Endothelial cell of coronary artery (primary cell): ENCODE results near the gene ZNF223. TPM values are rescaled to one million over a fixed set of nuclear protein-coding genes. Genes with fewer than 3 reads are reported as not detected.

Experiments used
- total RNA-seq: library from RNA; depleted of rRNA; stranded (reverse); fragments of >200 nt; gene quantifications from 2 replicates; pipeline ENCODE4 v1.2.3, GENCODE V29; 2014

Gene ZNF223
- total RNA-seq, result 3.7 and 5.2 TPM in 2 replicates

DNA sequence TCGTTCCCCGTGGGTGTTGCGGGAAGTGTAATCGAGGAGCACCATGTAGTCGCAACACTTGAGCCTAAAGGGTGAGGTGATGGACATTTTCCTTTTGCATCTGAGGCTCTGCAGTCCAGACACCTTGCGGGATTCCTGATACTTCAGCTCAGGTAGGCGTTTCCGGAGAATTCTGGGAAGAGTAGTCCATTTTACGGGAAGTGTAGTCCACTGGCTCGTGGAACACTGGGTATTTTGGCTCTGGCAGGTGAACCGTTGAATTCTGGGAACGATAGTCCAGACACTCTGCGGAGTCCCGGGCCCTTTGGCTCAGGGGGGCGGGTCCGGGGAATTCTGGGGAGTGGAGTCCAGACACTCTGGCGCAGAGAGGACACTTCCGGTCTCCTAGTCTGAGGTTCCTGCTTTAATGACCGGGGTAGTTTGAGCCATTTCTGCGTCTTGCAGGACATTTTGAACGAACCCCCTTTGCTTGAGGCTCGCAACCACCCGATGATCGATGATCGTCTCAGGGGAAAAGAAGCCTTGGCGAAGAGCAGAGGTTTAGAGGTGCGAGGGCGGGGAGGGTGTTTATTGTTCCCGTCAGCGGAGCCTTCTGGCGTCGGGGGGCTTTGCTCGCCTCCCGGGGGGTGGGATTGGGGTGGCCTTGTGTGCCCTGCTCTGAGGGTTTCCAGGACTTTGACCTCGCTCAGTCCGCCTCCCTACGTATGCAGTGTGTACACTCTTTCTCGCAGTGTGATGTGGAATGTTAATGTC, at the start of gene ZNF223:
ZNF223 (plus strand) TSS at position 387 of the 753 bp plus-strand sequence. CDS start 3,141 bp downstream, outside the sequence.

DNA sequence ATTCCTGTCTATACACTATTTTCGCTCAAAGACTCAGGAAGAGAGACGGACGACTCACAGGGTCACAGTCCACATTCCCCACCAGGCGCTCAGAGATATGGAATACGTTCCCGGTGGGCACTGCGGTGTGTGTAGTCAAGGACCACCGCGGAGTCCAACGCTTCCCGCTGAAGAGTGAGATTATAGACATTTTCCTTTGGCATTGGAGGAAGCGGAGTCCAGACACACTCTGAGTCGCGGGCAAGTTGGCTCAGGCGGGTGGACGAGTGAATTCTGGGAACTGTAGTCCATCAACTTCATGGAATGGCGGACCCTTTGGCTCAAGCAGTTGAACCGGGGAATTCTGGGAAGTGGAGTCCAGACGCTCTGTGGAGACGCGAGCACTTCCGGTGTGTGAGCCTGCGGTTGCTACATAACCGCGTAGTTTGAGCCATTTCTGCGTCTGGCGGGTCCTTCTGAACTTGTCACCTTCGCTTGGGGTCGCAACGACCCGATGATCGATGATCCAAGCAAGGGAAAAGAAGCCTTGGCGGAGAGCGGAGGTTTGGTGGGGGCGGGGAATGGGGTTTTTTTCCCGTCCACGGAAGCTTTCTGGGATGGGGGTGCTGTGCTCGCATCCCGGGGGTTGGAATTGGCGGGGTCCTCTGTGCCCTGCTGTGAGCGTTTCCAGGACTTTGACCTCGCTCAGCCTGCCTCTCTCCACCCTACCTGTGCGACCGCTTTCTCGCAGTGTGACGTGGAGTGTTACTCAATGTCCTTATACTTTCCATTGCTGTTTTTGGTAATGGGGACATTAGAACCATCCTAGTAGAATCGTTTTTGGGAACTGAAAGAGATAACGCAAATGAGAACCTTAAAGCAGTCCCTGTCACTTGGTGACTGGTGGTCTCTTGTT, 49.0 kb upstream of the ZNF223 start, which contains the start of gene ZNF230:
ZNF230 (plus strand) TSS at position 392 of the 895 bp plus-strand sequence. CDS start 4,122 bp downstream, outside the sequence.

DNA sequence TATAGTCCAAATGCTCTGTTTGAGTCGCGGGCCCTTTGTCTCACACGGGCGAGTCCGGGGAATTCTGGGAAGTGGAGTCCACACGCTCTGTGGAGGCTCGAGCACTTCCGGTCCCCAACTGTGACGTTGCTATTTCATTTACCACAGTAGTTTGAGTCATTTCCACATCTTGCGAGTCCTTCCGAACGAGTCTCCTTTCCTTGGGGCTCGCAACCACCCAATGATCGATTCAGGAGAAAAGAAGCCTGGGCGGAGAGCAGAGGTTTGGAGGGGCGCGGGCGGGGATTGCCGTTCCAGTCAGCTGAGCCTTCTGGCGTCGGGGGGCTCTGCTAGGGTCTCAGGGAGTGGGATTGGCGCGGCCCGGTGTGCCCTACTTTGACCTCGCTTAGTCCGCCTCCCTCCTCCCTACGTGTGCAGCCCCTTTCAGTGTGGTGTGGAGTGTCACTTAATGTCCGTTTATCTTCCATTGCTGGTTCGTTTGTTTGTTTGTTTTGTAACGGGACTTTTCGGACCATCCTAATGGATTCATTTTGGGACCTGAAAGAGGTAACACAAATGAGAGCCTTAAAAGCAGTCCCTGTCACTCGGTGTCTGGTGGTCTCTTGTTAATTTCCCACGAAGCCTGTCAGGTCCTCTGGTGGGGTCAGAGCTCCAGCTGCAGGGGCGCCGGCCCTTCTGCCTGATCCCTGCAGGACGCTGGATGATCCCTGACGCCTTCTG, 26.5 kb upstream of the ZNF223 start, which contains the start of gene ZNF222:
ZNF222 (plus strand) TSS at position 163 of the 720 bp plus-strand sequence; CDS start at position 221, 58 bp downstream.

DNA sequence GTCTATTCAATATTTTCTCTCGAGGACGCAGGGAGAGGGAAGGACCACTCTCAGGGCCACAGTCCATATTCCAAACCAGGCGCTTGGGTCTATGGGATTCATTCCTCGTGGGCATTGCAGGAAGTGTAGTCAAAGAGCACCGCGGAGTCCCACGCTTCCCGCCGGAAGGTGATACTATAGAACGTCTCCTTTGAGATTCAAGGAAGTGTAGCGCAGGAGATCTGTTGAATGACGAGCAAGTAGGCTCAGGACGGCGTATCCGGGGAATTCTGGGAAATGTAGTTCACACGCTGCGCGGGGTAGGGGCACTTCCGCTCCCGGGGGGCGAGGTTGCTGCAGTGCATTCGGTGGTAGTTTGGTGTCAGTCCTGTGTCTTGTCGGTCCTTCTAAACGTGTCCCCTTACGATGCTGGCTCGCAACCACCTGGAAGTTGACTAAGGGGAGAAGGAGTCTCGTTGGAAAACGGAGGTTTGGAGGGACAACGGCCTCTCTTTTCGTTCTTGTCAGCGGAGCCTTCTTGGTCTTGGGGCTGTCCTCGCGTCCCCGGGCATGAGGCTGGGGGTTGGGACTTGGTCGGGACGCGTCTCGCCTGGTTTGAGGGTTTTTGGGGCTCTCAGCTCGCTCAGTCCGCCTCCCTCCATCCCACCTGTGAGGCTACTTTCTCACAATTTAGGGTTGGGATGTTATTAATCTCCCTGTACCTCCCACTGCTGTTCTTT, 20.1 kb downstream of the ZNF223 start, which contains the start of gene ZNF284:
ZNF284 (plus strand) TSS at position 336 of the 719 bp plus-strand sequence. CDS start 4,231 bp downstream, outside the sequence.

DNA sequence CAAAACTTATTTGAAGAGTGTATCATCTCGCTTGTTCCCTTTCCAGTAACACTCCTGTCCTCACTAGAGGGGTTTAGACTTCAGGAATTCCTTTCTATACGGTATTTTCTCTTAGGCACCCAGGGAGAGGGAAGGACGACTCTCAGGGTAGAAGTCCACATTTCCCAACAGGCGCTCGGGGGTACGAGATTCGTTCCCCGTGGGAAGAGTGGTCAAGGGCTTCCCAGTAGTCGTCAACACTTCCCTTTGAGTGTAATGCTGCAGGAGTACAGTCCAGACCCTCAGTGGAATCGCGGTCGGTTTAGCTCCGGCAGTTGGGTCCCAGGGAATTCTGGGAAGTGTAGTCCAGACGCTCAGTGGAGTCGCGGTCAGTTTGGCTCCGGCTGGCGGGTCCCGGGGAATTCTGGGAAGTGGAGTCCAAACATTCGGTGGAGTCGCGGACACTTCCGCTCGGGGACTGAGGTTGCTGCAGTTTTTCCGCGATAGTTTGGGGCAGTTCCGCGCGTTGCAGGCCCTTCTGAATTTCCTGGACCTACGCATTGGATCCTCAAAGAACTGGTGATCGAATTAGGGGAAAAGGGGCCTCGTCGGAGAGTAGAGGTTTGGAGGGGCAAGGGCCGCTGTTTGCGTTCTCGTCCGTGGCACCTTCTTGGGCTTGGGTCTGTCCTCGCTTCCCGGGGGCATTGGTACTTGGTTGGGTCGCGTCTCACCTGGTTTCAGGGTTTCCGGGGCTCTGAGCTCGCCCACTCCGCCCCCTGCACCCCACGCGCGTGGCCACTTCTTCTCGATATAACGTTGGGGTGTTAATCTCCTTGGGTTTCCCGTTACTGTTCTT, 42.3 kb downstream of the ZNF223 start, which contains the start of gene ZNF224:
ZNF224 (plus strand) TSS at position 431 of the 835 bp plus-strand sequence. CDS start 3,513 bp downstream, outside the sequence.

DNA sequence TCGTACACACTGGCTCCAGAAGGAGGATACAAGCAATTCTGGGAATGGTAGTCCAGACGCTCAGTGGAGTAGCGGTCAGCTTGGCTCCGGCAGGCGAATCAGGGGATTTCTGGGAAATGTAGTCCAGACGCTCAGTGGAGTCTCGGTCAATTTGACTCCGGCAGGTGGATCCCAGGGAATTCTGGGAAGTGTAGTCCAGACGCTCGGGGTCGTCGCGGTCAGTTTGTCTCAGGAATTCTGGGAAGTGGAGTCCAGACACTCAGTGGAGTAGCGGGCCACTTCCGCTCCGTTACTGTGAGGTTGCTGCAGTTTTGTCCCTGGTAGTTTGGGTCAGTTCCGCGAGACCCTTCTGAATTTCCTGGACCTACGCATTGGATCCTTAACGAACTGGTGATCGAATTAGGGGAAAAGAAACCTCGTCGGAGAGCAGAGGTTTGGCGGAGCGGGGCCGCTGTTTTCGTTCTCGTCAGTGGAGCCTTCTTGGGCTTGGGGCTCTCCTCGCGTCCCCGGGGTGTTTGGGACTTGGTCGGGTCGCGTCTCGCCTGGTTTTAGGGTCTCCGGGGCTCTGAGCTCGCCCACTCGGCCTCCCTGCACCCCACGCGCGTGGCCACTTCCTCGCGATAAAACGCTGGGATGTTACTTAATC, 61.4 kb downstream of the ZNF223 start, which contains the start of gene ZNF225:
ZNF225 (plus strand) TSS at position 262 of the 646 bp plus-strand sequence. CDS start 2,429 bp downstream, outside the sequence.

Other genes with a start within 250 kb of the ZNF223 start
- 0.36 and 0.56 TPM in 2 replicates for gene LYPD5, start 249.6 kb upstream of the ZNF223 start, total RNA-seq
- gene ZNF283, start 224.7 kb upstream of the ZNF223 start, total RNA-seq, result 8.4 and 11.0 TPM in 2 replicates
- 0.72 and 2.5 TPM in 2 replicates for gene ZNF404, start 168.1 kb upstream of the ZNF223 start, total RNA-seq
- 15.7 and 15.8 TPM in 2 replicates for gene ZNF45, start 116.8 kb upstream of the ZNF223 start, total RNA-seq
- 4.4 and 7.7 TPM in 2 replicates for gene ZNF221, start 100.8 kb upstream of the ZNF223 start, total RNA-seq
- 5.0 and 8.5 TPM in 2 replicates for gene ZNF155, start 67.8 kb upstream of the ZNF223 start, total RNA-seq
- gene ZNF230, start 49.1 kb upstream of the ZNF223 start, total RNA-seq, result 2.7 and 3.4 TPM in 2 replicates
- 4.2 and 5.6 TPM in 2 replicates for gene ZNF222, start 26.7 kb upstream of the ZNF223 start, total RNA-seq
- gene ZNF284, start 20.1 kb downstream of the ZNF223 start, total RNA-seq, result 2.2 and 4.0 TPM in 2 replicates
- gene ZNF224, start 42.3 kb downstream of the ZNF223 start, total RNA-seq, result 22.9 and 29.6 TPM in 2 replicates
- 5.6 and 6.4 TPM in 2 replicates for gene ZNF225, start 61.4 kb downstream of the ZNF223 start, total RNA-seq
- gene ZNF234, start 89.5 kb downstream of the ZNF223 start, total RNA-seq, result 7.4 and 9.8 TPM in 2 replicates
- 12.0 and 14.3 TPM in 2 replicates for gene ZNF226, start 113.1 kb downstream of the ZNF223 start, total RNA-seq
- gene ZNF227, start 160.5 kb downstream of the ZNF223 start, total RNA-seq, result 16.1 and 19.8 TPM in 2 replicates
- 1.3 and 2.7 TPM in 2 replicates for gene ZNF233, start 207.8 kb downstream of the ZNF223 start, total RNA-seq